HG02938 (cell line): Measurements from ENCODE around the gene RYR2.
"Not testable (repeated sequence)": the region's sequence is repeated elsewhere in the genome, so short reads cannot be mapped to it uniquely, and the experiment has no call there.

Experiments used
- ATAC-seq: cut with Tn5 transposase; IDR thresholded peaks from one replicate; pipeline ENCODE4 v1.9.1; 2021; ENCODE audit warnings: mild to moderate bottlenecking, moderate library complexity; ENCODE audit not compliant: unreplicated experiment

The RYR2 gene

DNA sequence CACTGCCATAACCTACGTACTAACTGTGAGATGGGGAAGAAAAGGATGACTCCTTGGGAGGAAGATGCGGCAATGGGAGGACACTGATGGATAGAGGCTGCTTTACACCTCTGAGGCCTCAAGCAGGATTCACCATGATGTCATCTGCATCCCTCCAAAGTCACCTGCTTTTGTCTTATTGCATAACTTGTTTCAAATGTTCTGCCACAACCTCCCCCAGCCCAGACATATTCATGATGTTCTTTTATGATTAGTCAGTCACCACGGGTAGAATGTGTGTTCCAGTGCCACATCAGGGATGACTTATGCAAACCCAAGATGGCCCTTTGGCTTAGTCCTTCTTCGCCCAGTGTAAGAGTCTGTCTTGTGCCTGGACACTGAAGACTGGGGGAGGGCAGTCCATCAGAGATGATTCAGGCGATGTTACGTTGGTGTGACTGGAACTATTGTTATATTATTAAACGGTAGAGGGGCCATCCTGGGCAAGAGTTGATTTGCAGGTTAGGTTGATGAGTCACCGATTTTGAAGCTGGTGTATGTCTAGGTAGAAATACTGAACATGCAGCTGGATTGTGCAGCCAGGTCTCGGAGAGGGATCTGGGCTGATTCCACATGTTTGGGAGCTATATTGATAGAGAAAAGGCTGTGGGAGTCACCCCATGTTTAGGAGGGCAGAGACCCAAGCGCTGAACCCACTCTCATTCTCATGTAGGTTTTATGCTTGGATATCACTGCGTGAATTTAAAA is 32.6 kb downstream of the RYR2 start:
- no peak for ATAC-seq

DNA sequence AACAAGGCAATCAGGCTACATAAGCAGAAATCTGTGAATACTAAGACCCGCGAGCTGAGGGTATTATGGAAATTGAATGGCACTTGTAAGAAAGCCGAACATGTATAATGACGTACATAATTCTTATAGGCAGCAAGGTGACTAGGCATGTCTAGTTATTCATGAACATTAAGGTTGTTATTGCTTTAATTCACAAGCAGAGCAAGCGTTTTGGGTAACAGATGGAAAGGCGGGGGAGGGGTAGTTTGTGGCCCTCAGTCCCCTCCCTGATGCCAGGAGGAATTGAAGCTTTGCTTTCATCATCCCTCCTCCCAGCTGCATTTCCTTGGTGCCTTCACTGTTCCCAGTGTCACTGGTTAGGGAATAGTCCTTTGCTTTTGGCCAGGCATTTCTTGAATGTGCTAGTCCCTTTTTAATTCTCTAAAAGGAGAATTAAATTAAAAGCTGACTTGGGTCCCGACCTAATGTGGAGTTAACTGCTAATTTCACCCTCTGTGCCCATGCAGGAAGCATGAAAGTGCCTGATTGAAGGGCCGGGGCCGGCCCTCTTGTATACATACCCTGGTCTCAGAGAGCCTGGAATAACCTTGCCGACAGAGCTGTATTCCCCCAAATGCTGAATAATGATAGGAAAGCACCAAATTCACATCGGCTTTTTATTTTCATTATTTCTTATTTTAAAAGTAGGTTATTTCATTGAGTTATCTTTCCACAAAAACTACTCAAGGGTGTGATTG is 42.5 kb downstream of the RYR2 start:
- ATAC-seq: no peak

DNA sequence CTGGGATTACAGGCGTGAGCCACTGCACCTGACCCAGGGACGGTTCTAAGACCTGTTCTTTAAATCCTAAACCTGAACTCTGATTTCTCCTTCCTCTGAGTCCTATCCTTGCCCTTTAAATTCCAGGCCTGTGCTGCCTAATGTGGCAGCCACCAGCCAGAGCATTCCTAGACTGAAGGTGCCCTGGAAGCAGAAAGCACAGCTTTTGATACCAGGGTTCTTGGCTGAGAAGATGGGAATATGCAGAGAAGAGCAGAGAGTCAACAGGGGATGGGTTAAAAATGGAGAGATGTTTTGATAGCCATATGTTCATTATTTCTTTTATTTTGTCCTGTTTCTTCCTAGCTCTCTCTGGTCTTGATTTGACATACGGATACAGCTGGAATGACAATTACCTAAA is 49.7 kb downstream of the RYR2 start:
- no peak for ATAC-seq

GRCh38 chr1:237093691-237094090 is 51.7 kb downstream of the RYR2 start:
- ATAC-seq: no peak

DNA sequence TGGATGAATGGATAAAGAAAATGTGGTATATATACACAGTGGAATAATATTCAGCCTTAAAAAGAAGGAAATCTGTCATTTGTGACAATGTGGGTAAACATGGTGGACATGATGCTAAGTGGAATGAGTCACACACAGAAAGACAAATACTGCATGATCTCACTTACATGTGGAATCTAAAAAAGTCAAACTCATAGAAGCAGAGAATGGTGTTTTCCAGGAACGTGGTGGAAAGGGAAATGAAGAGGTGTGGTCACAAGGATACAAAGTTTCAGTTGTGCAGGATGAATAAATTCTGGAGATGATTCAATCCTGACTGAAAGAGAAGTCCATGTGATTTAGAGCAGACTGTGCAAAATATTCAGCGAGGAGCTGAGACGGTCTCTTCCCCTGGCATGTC is 56.6 kb downstream of the RYR2 start:
- ATAC-seq: no peak

- ATAC-seq: no peak
These were observed 61.0 kb downstream of the RYR2 start for GRCh38 chr1:237103021-237103420.

GRCh38 chr1:237104096-237104495 is 62.1 kb downstream of the RYR2 start:
- ATAC-seq: no peak

DNA sequence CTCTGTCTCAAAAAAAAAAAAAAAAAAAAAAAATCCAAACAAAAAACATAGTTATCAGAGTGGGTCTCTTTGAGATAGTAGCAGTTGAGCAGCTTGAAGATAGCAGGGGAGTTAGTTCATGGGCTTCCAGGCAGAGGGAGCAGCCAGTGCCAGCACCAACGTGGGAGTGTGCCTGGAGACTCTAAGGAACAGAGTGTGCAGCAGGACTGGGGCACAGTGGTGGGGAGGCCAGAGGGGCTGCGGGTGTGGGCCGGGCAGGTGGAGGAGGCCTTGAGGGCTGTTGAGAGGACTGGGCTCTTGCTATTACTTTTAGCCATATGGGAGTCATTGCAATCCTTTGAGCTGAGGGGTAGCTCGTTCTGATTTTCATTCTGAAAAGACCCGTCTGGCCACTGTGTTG is 63.8 kb downstream of the RYR2 start:
- ATAC-seq: no peak

GRCh38 chr1:237108297-237109040 is 66.5 kb downstream of the RYR2 start:
- ATAC-seq: no peak

GRCh38 chr1:237111807-237112206 is 69.8 kb downstream of the RYR2 start:
- ATAC-seq: no peak

DNA sequence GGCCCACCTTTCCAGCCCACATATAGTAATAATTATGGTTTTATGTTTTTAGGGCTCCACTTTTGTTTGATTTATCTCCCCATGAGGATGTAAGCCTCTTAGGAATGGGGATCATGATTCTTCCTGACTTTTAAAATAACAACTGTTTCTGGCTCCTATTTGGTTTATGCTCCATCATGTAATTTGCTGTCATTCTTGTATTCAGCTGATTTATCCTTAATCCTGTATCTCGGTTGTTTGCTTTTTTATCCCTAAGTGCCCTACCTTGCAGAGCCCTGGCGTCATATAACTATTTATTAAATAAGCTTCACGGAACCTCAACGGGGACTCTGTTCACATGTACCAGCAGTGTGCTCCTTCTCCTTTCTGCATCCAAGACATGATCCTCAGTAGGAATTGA is 70.7 kb downstream of the RYR2 start:
- no peak for ATAC-seq

DNA sequence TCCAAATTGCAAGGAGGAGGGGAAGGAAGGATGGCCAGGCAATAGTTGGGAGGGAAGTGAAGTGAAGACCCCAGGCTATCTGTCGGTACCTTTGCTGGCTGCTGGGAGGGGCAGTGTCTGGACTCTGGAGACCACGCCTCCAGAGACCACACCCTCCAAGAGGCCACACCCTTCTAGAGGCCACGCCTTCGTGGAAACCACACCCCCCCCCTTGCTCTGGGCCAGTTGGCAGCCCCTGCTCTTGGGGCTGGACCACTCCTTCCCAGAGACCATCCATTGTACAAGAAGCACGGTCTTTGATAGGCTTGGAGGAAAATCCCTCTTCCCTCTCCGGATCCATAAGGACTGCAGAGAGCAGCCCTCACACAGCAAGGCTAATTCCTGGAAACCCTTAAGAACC is 73.1 kb downstream of the RYR2 start:
- ATAC-seq: no peak

- ATAC-seq: no peak
These were observed 77.1 kb downstream of the RYR2 start for GRCh38 chr1:237119091-237119490.

GRCh38 chr1:237120683-237121082 is 78.7 kb downstream of the RYR2 start:
- ATAC-seq: no peak

GRCh38 chr1:237124856-237125462 is 83.0 kb downstream of the RYR2 start:
- ATAC-seq: peak; percentile 49

- ATAC-seq: no peak
These were observed 84.2 kb downstream of the RYR2 start for GRCh38 chr1:237126180-237126579.

GRCh38 chr1:237127301-237127700 is 85.3 kb downstream of the RYR2 start:
- ATAC-seq: not testable (repeated sequence)

GRCh38 chr1:237133921-237134320 is 91.9 kb downstream of the RYR2 start:
- ATAC-seq: no peak

- ATAC-seq: no peak
These were observed 92.9 kb downstream of the RYR2 start for GRCh38 chr1:237134929-237135328.

DNA sequence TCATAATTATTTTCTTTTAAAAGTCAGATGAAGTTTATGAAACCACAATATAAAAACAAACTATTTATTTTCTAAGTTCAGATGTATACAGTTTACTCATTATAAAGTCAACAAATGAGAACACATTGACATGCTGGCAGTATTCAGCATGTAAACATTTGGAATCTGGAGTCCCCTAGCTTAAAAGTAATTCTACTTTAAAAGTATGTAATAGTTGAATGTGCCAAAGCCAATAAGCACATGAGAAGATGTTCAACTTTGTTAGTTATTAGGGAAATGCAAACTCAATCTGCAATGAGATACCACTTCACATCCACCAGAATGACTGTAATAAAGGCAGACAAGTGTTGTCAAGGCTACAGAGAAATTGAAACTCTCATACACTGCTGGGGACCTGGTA is 96.6 kb downstream of the RYR2 start:
- no peak for ATAC-seq

- no peak for ATAC-seq
These were observed 97.7 kb downstream of the RYR2 start for GRCh38 chr1:237139732-237140131.
